ENCODE results near the gene BIRC2. TPM values are rescaled to one million over a fixed set of nuclear protein-coding genes. Genes with fewer than 3 reads are reported as not detected.

Gene BIRC2
- total RNA-seq, 4 donors from 2014 or later: 40.1 to 106 (median 53.5) TPM

DNA sequence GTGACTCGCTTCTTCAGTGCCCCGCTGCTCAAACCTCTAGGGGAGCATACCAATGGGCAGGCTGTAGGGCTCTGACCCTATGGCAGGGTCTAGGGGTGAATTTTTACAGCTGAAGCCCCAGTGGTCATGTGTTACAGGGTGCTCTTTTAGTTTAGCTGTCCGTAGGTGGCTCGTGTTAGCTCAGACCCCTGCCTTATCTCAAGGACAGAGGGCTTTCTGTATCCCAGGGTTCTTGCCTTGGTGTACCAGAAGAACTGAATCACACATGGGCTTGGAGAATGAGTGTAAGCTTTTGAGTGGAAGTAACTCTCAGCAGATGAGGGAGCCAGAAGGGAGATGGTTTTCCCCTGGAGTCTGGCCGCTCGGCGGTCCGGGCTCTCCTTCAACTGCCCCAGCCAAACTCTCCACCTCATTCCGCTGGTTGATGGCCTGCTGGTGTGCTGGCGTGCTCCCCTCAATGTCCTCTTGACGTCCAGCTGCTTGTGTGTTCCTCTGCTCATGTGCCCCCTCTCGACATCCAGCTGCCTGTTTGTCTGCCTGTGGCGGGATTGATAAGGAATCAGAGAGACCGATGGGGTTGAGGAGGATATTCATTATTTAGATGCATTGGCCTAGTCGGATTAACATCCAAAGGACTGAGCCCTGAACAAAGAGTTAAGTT, 37.5 kb downstream of the BIRC2 start:
- DNase-seq: peak in 1 of 2 donors; percentile 50
- Histone ChIP-seq H3K27ac (peak overlapping the region; percentile 60 to 62), H3K27me3 (no peaks in the 10 kb centered on the region), H3K4me3 (no peak overlapping the region), H3K4me1 (peaks cover 0 to 10% of the 10 kb centered on the region in 2 donors), H3K9me3 (no peaks in the 10 kb centered on the region), H3K36me3 (no peaks in the 10 kb centered on the region)
- intact Hi-C loops (cut with DNase I; ENCODE audit: low total_unique reads): no loop called here
- no peak for TF ChIP-seq CTCF (IDR thresholded peaks at IDR 0.05)
- TF ChIP-seq POLR2A (IDR thresholded peaks at IDR 0.05): no peak

DNA sequence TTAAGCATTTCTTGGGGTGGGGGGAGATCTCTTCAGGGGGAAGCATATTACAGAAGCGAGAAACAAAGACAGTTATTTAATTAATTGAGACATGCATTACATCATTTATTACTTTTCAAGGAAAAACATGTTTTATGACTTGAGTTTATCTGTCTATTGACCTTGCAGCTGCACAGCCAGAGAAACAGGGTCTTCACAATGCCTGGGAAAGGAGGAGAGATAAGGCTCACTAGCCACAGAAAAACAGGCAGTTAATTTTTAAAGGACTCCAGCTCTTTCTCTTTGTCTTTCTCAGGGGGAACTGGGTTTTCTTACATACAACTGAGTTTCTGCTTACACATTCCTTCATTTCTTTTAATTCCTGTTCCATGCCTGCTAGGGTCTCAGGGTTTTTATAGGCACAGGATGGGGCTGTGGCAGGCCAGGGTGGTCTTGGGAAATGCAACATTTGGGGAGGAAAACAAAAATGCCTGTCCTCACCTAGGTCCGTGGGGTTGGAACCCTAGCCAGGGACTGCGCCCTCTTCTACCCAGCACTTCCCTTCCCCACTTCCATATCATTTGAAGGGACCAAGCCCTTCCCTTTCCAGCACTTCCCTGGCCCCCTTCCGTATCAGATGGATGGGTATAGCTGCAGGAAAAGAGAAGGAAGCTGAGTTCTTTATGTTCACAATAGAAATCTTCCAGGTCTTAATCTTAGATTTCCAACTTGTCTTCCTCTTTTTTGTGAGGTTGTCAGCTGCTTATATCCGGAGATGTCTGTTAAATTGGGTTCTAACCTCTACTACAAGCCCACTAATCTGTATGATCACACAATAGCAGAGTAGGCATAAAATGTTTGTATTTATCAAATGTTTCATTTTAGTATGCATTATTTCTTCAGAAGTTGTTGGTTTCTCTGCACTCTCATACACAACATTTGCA, 38.3 kb downstream of the BIRC2 start:
- H3K4me3 ChIP-seq: no peak overlapping the region
- no peak for DNase-seq
- peak overlapping the region; percentile 60 to 62 for H3K27ac ChIP-seq
- no peaks in the 10 kb centered on the region for H3K9me3 ChIP-seq
- no peaks in the 10 kb centered on the region for H3K36me3 ChIP-seq
- intact Hi-C loops (cut with DNase I; ENCODE audit: low total_unique reads): no loop called here
- H3K4me1 ChIP-seq: peaks cover 0 to 10% of the 10 kb centered on the region in 2 donors
- TF ChIP-seq POLR2A (IDR thresholded peaks at IDR 0.05) (no peak), CTCF (IDR thresholded peaks at IDR 0.05) (no peak)
- no peaks in the 10 kb centered on the region for H3K27me3 ChIP-seq

- Histone ChIP-seq H3K36me3 (no peaks in the 10 kb centered on the region), H3K27ac (peak overlapping the region in 1 of 2 donors; percentile 62), H3K27me3 (no peaks in the 10 kb centered on the region), H3K4me1 (peaks cover 0 to 10% of the 10 kb centered on the region in 2 donors), H3K4me3 (no peak overlapping the region), H3K9me3 (no peaks in the 10 kb centered on the region)
- intact Hi-C loops (cut with DNase I; ENCODE audit: low total_unique reads): no loop called here
- TF ChIP-seq CTCF (IDR thresholded peaks at IDR 0.05): no peak
- TF ChIP-seq POLR2A (IDR thresholded peaks at IDR 0.05): no peak
- no peak for DNase-seq
Measured at GRCh38 chr11:102386136-102386734, 39.2 kb downstream of the BIRC2 start.

DNA sequence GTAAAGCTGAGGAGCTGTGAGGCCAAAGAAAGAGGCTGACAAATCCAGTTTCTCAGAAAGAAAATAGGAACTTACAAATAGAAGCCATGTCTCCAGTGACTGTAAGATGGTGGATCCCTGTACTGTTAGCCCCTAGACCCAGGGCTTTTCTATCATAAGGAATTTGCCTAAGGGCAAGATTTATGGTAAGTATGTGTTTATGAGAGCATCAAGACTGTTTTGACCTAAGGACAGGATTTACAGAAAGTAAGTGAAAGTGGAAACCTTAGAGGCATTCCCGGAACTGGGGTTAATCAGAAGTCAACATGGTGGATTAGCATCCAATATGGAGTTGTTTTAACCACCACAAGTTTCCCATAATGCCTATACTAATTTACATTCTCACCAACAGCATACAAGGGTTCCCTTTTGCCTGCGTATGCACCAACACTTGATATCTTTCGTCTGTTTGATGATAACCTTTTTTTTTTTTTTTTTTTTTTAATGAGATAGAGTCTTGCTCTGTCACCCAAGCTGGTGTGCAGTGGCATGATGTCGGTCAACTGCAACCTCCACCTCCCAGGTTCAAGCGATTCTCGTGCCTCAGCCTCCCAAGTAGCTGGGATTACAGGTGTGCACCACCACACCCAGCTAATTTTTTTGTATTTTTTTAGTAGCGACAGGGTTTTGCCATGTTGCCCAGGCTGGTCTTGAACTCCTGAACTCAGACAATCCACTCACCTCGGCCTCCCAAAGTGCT, 40.2 kb downstream of the BIRC2 start:
- intact Hi-C loops (cut with DNase I; ENCODE audit: low total_unique reads): no loop called here
- DNase-seq: no peak
- no peaks in the 10 kb centered on the region for H3K36me3 ChIP-seq
- H3K27me3 ChIP-seq: no peaks in the 10 kb centered on the region
- no peak overlapping the region for H3K27ac ChIP-seq
- TF ChIP-seq CTCF (IDR thresholded peaks at IDR 0.05) (no peak), POLR2A (IDR thresholded peaks at IDR 0.05) (no peak)
- no peak overlapping the region for H3K4me3 ChIP-seq
- peaks cover 0 to 10% of the 10 kb centered on the region in 2 donors for H3K4me1 ChIP-seq
- H3K9me3 ChIP-seq: no peaks in the 10 kb centered on the region
